ENCODE data around the gene KIDINS220. TPM values are rescaled to one million over a fixed set of nuclear protein-coding genes. Genes with fewer than 3 reads are reported as not detected.

Gene KIDINS220
- total RNA-seq, 1 experiment from 2014 or later, result 29.3 TPM

DNA sequence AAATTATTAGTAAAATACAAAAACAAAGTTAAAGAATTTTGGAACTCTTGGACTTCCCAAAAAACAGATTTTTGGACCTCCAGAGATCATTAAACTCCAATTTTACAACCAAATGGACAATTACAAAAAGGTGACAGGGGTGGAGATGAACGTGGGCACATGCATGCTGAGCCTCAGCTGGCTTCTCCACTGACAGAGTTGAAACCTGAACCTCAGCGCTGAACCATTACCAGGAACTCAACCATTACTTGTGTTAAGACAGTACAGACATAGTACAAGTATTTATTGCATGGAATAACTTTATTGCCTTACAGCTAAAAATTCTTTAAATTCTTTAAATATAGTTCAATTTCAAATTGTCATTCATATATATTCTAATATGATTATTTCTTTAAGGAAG is 33.0 kb upstream of the KIDINS220 start:
- no peak overlapping the region; a peak in 1 of 7 replicates for H3K27ac Mint-ChIP-seq
- TF ChIP-seq, protein P1, sequence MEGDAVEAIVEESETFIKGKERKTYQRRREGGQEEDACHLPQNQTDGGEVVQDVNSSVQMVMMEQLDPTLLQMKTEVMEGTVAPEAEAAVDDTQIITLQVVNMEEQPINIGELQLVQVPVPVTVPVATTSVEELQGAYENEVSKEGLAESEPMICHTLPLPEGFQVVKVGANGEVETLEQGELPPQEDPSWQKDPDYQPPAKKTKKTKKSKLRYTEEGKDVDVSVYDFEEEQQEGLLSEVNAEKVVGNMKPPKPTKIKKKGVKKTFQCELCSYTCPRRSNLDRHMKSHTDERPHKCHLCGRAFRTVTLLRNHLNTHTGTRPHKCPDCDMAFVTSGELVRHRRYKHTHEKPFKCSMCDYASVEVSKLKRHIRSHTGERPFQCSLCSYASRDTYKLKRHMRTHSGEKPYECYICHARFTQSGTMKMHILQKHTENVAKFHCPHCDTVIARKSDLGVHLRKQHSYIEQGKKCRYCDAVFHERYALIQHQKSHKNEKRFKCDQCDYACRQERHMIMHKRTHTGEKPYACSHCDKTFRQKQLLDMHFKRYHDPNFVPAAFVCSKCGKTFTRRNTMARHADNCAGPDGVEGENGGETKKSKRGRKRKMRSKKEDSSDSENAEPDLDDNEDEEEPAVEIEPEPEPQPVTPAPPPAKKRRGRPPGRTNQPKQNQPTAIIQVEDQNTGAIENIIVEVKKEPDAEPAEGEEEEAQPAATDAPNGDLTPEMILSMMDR (conservative IDR thresholded peaks at IDR 0.05), result no peak
- no peak for DNase-seq
- Histone ChIP-seq H2AK5ac (ENCODE audit: insufficient read length, low read length) (no peak overlapping the region), H3K4me1 (ENCODE audit: insufficient read depth, low read length) (no peaks in the 10 kb centered on the region), H4K8ac (replicated peaks; ENCODE audit: insufficient read length, low read depth, low read length) (no peak overlapping the region), H4K20me1 (ENCODE audit: control insufficient read depth, insufficient read depth, insufficient read length) (no peaks in the 10 kb centered on the region), H3T11ph (ENCODE audit: low read length) (no peak overlapping the region), H4K5ac (ENCODE audit: insufficient read length, low read depth, low read length) (no peak overlapping the region), H2BK12ac (ENCODE audit: insufficient read length, low read depth, low read length) (no peak overlapping the region), H2AFZ (ENCODE audit: low read length) (no peak overlapping the region), H3K23me2 (ENCODE audit: insufficient read length, low read depth, low read length, poor library complexity, severe bottlenecking) (no peaks in the 10 kb centered on the region), H3K27me3 (ENCODE audit: insufficient read depth, low read length) (no peaks in the 10 kb centered on the region), H3K79me2 (ENCODE audit: insufficient read depth, low read length) (no peaks in the 10 kb centered on the region), H2BK120ac (ENCODE audit: low read depth, low read length, poor library complexity, severe bottlenecking) (no peak overlapping the region), H3K18ac (ENCODE audit: insufficient read length, low read depth, low read length) (no peak overlapping the region), H3K9ac (ENCODE audit: extremely low read depth, insufficient read length, low read length) (no peak overlapping the region), H3K27ac (ENCODE audit: insufficient read length, low read depth, low read length) (no peak overlapping the region), H3K79me1 (ENCODE audit: insufficient read depth, low read depth, low read length, poor library complexity, severe bottlenecking) (no peaks in the 10 kb centered on the region), H3K56ac (ENCODE audit: insufficient read length, low read depth, low read length) (no peak overlapping the region), H3K4me2 (ENCODE audit: insufficient read depth, insufficient read length, low read length) (no peak overlapping the region), H3K14ac (ENCODE audit: insufficient read depth, low read length) (no peak overlapping the region), H2BK5ac (ENCODE audit: insufficient read length, low read length) (no peak overlapping the region), H2BK15ac (ENCODE audit: low read depth, low read length) (no peak overlapping the region), H3K4ac (ENCODE audit: low read depth, low read length) (no peak overlapping the region), H2BK20ac (ENCODE audit: low read depth, low read length, poor library complexity, severe bottlenecking) (no peak overlapping the region), H3K9me3 (ENCODE audit: control insufficient read depth, low read depth, low read length) (no peaks in the 10 kb centered on the region), H3K23ac (ENCODE audit: insufficient read length, low read depth, low read length) (no peak overlapping the region), H4K91ac (ENCODE audit: insufficient read length, low read depth, low read length) (no peak overlapping the region)
- peaks cover 0 to 2% (median 0%) of the 10 kb centered on the region in 3 experiments; a peak in 1 of 7 replicates for H3K36me3 Mint-ChIP-seq (ENCODE audit: insufficient read depth in 1 of 3, low read depth in 3 of 3)
- H3K4me3 Mint-ChIP-seq, result no peak overlapping the region
- H3K27me3 Mint-ChIP-seq (ENCODE audit: low read depth), result no peaks in the 10 kb centered on the region
- H3K4me1 Mint-ChIP-seq, result 0 out of 4 replicates have a peak, but pooled peaks cover 3% of the 10 kb centered on the region in 2 experiments
- no CpG with 5 or more reads among the region's 2 CpGs for WGBS (ENCODE audit: extremely low coverage, insufficient read length, low lambda C conversion rate)
- no peaks in the 10 kb centered on the region for H3K9me3 Mint-ChIP-seq
